WTC11 (cell line): ENCODE measurements around the gene EVL. TPM values are rescaled to one million over a fixed set of nuclear protein-coding genes. Genes with fewer than 3 reads are reported as not detected.

Experiments used
- ATAC-seq: fragments of 200-7000 bp; cut with Tn5 transposase; 2 replicates; pipeline ENCODE4 v1.10.0; 2021; ENCODE audit warnings: mild to moderate bottlenecking, moderate library complexity
- CTCF ChIA-PET: fragments of 300-600 bp; sonication (Branson Sonifier 250); formaldehyde crosslinking; loops from one replicate; lab custom pipeline; 2021; ENCODE audit warnings: antibody characterized with exemption; lab: Charles Lee
- POLR2A ChIA-PET: fragments of 350-600 bp; sonication (Branson Sonifier 250); formaldehyde crosslinking; loops from one replicate; lab custom pipeline; 2021; ENCODE audit warnings: antibody characterized with exemption; lab: Charles Lee
- DNase-seq: peaks from one replicate; pipeline ENCODE4 v3.0.0; 2021; ENCODE audit warnings: low spot score
- H3K27ac Mint-ChIP-seq: 2 replicates; pipeline ENCODE4 v1.8.0; 2021; ENCODE audit warnings: mixed read lengths
- H3K27me3 Mint-ChIP-seq: 2 replicates; pipeline ENCODE4 v1.8.0; 2021; ENCODE audit warnings: low read depth, mild to moderate bottlenecking, moderate library complexity, mixed read lengths
- H3K36me3 Mint-ChIP-seq: 2 replicates; pipeline ENCODE4 v1.8.0; 2021; ENCODE audit warnings: mixed read lengths
- H3K4me1 Mint-ChIP-seq: 2 replicates; pipeline ENCODE4 v1.8.0; 2022; ENCODE audit warnings: mixed read lengths
- H3K4me3 Mint-ChIP-seq: 2 replicates; pipeline ENCODE4 v1.8.0; 2021; ENCODE audit warnings: mild to moderate bottlenecking, moderate library complexity, mixed read lengths
- H3K9me3 Mint-ChIP-seq: 2 replicates; pipeline ENCODE4 v1.8.0; 2021; ENCODE audit warnings: mixed read lengths
- AFF4 ChIP-seq: sonication (generic); formaldehyde crosslinking; IDR thresholded peaks from 2 replicates; pipeline ENCODE4 v1.8.1; 2023; ENCODE audit warnings: mild to moderate bottlenecking, missing genetic modification reagents, borderline replicate concordance
- AR ChIP-seq: fragments of 250-450 bp; sonication (Bioruptor Pico); IDR thresholded peaks from 2 replicates; pipeline ENCODE4 v1.9.0; 2021; ENCODE audit warnings: mild to moderate bottlenecking
- ATF6 ChIP-seq: sonication (generic); formaldehyde crosslinking; IDR thresholded peaks from 2 replicates; pipeline ENCODE4 v1.8.1; 2023; ENCODE audit warnings: mild to moderate bottlenecking, missing genetic modification reagents
- JAZF1 ChIP-seq: fragments of 250-450 bp; sonication (Bioruptor Pico); IDR thresholded peaks from 2 replicates; pipeline ENCODE4 v1.9.0; 2021; ENCODE audit warnings: moderate library complexity, mild to moderate bottlenecking, inconsistent platforms
- JUN ChIP-seq: sonication (generic); formaldehyde crosslinking; IDR thresholded peaks from 2 replicates; pipeline ENCODE4 v1.8.0; 2023; ENCODE audit warnings: mild to moderate bottlenecking, missing genetic modification reagents
- PRRX2 ChIP-seq: fragments of 250-450 bp; sonication (Bioruptor Pico); IDR thresholded peaks from 2 replicates; pipeline ENCODE4 v1.8.0; 2021; ENCODE audit warnings: mild to moderate bottlenecking
- TEAD4 ChIP-seq: sonication (generic); formaldehyde crosslinking; IDR thresholded peaks from 2 replicates; pipeline ENCODE4 v1.8.0; 2022; ENCODE audit warnings: mild to moderate bottlenecking, missing genetic modification reagents
- TP53 ChIP-seq: sonication (generic); formaldehyde crosslinking; IDR thresholded peaks from 2 replicates; pipeline ENCODE4 v1.8.1; 2023; ENCODE audit warnings: mild to moderate bottlenecking, missing genetic modification reagents
- ZBTB43 ChIP-seq: sonication (generic); formaldehyde crosslinking; IDR thresholded peaks from 2 replicates; pipeline ENCODE4 v1.8.1; 2023; ENCODE audit warnings: mild to moderate bottlenecking, missing genetic modification reagents
- ZMAT4 ChIP-seq: fragments of 250-450 bp; sonication (Bioruptor Pico); IDR thresholded peaks from 2 replicates; pipeline ENCODE4 v1.9.0; 2021; ENCODE audit warnings: mild to moderate bottlenecking
- ZNF219 ChIP-seq: sonication (generic); formaldehyde crosslinking; IDR thresholded peaks from 2 replicates; pipeline ENCODE4 v1.8.0; 2023; ENCODE audit warnings: missing genetic modification reagents, mild to moderate bottlenecking, borderline replicate concordance
- ZNF232 ChIP-seq: sonication (generic); formaldehyde crosslinking; IDR thresholded peaks from 2 replicates; pipeline ENCODE4 v1.8.0; 2022; ENCODE audit warnings: mild to moderate bottlenecking, missing genetic modification reagents
- ZNF532 ChIP-seq: fragments of 250-450 bp; sonication (Bioruptor Pico); IDR thresholded peaks from 2 replicates; pipeline ENCODE4 v1.9.0; 2021; ENCODE audit warnings: mild to moderate bottlenecking, borderline replicate concordance
- ZSCAN18 ChIP-seq: fragments of 250-450 bp; sonication (Bioruptor Pico); IDR thresholded peaks from 2 replicates; pipeline ENCODE4 v2.1.2; 2022; ENCODE audit warnings: mild to moderate bottlenecking, moderate library complexity
- total RNA-seq: library from RNA; stranded (reverse); gene quantifications from 3 replicates; pipeline ENCODE4 v1.2.3, GENCODE V29; 2021

EVL gene
- total RNA-seq, 1 experiment from 2014 or later, result 60.8 TPM

- H3K4me1 Mint-ChIP-seq, result peaks cover 12% of the 10 kb centered on the region
- H3K27me3 Mint-ChIP-seq, result no peaks in the 10 kb centered on the region
- no peak for TF ChIP-seq TP53 (CRISPR knock-in tag)
- no peak for TF ChIP-seq JUN (CRISPR knock-in tag)
- no peak for TF ChIP-seq ZNF232 (CRISPR knock-in tag)
- TF ChIP-seq ZBTB43 (CRISPR knock-in tag), result no peak
- no peak for TF ChIP-seq PRRX2 (CRISPR knock-in tag)
- TF ChIP-seq ZNF532 (CRISPR knock-in tag), result no peak
- TF ChIP-seq JAZF1 (CRISPR knock-in tag), result no peak
- TF ChIP-seq TEAD4 (CRISPR knock-in tag), result no peak
- no peak for TF ChIP-seq ATF6 (CRISPR knock-in tag)
- DNase-seq (peak; percentile 29), ATAC-seq (peak; percentile 75)
- no peaks in the 10 kb centered on the region; the same call in 1 of the 2 replicates for H3K36me3 Mint-ChIP-seq
- POLR2A ChIA-PET, result interaction anchor here (1.1 kb wide), 1 partner anchor 24 kb away, joined by 4 read pairs; no protein-coding TSS in a partner anchor
- H3K27ac Mint-ChIP-seq, result peak overlapping the region; percentile 84
- H3K9me3 Mint-ChIP-seq, result no peaks in the 10 kb centered on the region
- no peak overlapping the region for H3K4me3 Mint-ChIP-seq
- CTCF ChIA-PET, result interaction anchor here (0.8 to 2.7 kb wide), 14 partner anchors 9 to 116 kb away, joined by 3 to 18 read pairs (median 5); partner anchors contain the start of gene DEGS2
Observed at GRCh38 chr14:100131181-100131580, 66.0 kb downstream of the EVL start.

GRCh38 chr14:100132161-100132902, 67.1 kb downstream of the EVL start:
- Mint-ChIP-seq H3K4me1 (peaks cover 12% of the 10 kb centered on the region), H3K9me3 (no peaks in the 10 kb centered on the region), H3K4me3 (no peak overlapping the region), H3K27ac (0 out of 2 replicates have a peak overlapping the region, but pooled peaks have one; percentile 41), H3K27me3 (no peaks in the 10 kb centered on the region), H3K36me3 (no peaks in the 10 kb centered on the region; the same call in 1 of the 2 replicates)
- DNase-seq, result no peak
- no peak for ATAC-seq
- ChIA-PET CTCF (interaction anchor here (0.9 to 2.7 kb wide), 7 partner anchors 8 to 61 kb away, joined by 3 to 18 read pairs (median 13); partner anchors contain the start of gene DEGS2), POLR2A (no interaction called here)
- TF ChIP-seq AFF4 (no peak), AR (CRISPR knock-in tag) (no peak), ZMAT4 (CRISPR knock-in tag) (no peak), ZNF219 (no peak), ZSCAN18 (CRISPR knock-in tag) (no peak)
